ENCODE data around the gene IQCH.

Gene IQCH

DNA sequence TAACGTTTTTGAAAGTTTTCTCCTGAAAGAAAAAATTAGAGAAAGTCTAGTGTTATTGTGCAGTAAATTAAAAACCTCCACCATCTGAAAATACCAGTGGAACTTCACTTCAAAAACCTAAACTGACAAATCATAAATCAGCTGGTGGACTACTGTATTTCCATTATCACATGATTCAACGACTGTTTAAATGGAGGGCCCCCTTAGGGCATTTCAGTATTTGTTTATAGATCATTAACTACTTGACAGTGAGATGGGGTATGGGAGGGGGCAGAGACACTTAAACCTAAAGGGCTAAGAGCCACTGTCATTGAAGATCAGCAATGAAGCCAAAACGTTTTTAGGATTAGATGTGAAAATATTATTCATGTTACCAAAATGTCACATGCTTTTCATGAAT is 257.6 kb downstream of the IQCH start:
- Histone ChIP-seq H3K4me2 (ENCODE audit: low read depth, low read length) (no peak overlapping the region), H3K9me3 (replicated peaks; ENCODE audit: insufficient read depth, low read length) (no peaks in the 10 kb centered on the region), H3K9me2 (replicated peaks; ENCODE audit: insufficient read depth, low read length) (no peaks in the 10 kb centered on the region), H3K79me2 (ENCODE audit: low read length) (no peaks in the 10 kb centered on the region), H4K20me1 (ENCODE audit: insufficient read depth, low read length) (no peaks in the 10 kb centered on the region), H3K4me1 (ENCODE audit: low read length) (no peaks in the 10 kb centered on the region), H3K4me3 (ENCODE audit: low read length) (no peak overlapping the region), H3K27me3 (replicated peaks; ENCODE audit: insufficient read depth, low read length) (no peaks in the 10 kb centered on the region), H3K36me3 (replicated peaks; ENCODE audit: insufficient read depth, low read length) (no peaks in the 10 kb centered on the region), H3K9ac (ENCODE audit: low read length) (no peak overlapping the region), H3K27ac (ENCODE audit: low read length) (no peak overlapping the region), H3F3A (ENCODE audit: insufficient read depth, low read length) (no peaks in the 10 kb centered on the region), H2AFZ (ENCODE audit: low read length) (no peak overlapping the region)
- TF ChIP-seq EZH2phosphoT487 (IDR thresholded peaks at IDR 0.05; ENCODE audit: low read length) (no peak), EZH2 (optimal IDR thresholded peaks at IDR 0.05; ENCODE audit: low read depth, low read length) (no peak)
- TF ChIP-seq, protein P1, sequence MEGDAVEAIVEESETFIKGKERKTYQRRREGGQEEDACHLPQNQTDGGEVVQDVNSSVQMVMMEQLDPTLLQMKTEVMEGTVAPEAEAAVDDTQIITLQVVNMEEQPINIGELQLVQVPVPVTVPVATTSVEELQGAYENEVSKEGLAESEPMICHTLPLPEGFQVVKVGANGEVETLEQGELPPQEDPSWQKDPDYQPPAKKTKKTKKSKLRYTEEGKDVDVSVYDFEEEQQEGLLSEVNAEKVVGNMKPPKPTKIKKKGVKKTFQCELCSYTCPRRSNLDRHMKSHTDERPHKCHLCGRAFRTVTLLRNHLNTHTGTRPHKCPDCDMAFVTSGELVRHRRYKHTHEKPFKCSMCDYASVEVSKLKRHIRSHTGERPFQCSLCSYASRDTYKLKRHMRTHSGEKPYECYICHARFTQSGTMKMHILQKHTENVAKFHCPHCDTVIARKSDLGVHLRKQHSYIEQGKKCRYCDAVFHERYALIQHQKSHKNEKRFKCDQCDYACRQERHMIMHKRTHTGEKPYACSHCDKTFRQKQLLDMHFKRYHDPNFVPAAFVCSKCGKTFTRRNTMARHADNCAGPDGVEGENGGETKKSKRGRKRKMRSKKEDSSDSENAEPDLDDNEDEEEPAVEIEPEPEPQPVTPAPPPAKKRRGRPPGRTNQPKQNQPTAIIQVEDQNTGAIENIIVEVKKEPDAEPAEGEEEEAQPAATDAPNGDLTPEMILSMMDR (IDR thresholded peaks at IDR 0.05; ENCODE audit: low read length) = no peak
- no peak for DNase-seq

DNA sequence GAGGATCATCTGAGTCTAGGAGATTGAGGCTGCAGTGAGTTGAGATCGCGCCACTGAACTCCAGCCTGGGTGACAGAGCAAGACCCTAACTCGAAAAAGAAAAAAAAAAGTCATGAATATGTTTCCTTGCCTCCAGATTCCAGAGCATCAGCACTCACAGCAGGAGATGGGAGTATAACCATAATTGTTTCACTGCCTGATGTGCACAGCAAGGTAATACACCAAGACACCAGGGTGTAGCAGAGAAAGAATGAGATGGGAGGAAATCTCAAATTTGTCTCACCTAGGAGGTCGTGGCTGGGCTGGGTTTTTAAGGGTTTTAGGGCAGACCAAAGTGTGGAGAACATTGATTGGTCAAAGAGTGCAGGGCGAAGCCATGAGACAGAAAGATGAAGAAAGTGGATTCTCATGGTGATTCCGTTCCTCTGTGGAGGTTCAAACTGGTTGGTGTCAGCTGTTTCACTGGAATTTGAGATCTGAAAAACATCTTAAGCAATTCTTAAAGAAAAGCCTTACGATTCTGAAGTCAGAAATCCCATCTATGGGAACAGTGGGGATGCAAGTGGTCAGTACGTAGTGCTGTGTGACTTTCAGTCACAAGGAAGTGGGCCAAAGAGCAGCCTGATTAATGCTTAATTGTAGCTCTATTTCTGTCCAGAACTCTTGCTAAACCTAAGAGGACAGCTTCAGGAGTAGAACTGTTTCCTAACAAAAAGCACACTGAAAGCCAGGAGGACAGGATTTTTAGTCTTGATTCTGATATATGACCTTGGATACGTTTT is 258.5 kb downstream of the IQCH start:
- no peaks in the 10 kb centered on the region for H3K9me3 ChIP-seq (replicated peaks; ENCODE audit: insufficient read depth, low read length)
- no peak for DNase-seq
- H4K20me1 ChIP-seq (ENCODE audit: insufficient read depth, low read length) = no peaks in the 10 kb centered on the region
- H3K27me3 ChIP-seq (replicated peaks; ENCODE audit: insufficient read depth, low read length) = no peaks in the 10 kb centered on the region
- no peaks in the 10 kb centered on the region for H3K79me2 ChIP-seq (ENCODE audit: low read length)
- H3K27ac ChIP-seq (ENCODE audit: low read length) = no peak overlapping the region
- H3K9me2 ChIP-seq (replicated peaks; ENCODE audit: insufficient read depth, low read length) = no peaks in the 10 kb centered on the region
- no peaks in the 10 kb centered on the region for H3K4me1 ChIP-seq (ENCODE audit: low read length)
- no peaks in the 10 kb centered on the region for H3K36me3 ChIP-seq (replicated peaks; ENCODE audit: insufficient read depth, low read length)
- no peak overlapping the region for H3K9ac ChIP-seq (ENCODE audit: low read length)
- TF ChIP-seq EZH2phosphoT487 (IDR thresholded peaks at IDR 0.05; ENCODE audit: low read length) = no peak
- TF ChIP-seq, protein P1 (IDR thresholded peaks at IDR 0.05; ENCODE audit: low read length) = no peak
- TF ChIP-seq EZH2 (optimal IDR thresholded peaks at IDR 0.05; ENCODE audit: low read depth, low read length) = no peak
- no peak overlapping the region for H3K4me3 ChIP-seq (ENCODE audit: low read length)
- no peak overlapping the region for H2AFZ ChIP-seq (ENCODE audit: low read length)
- H3K4me2 ChIP-seq (ENCODE audit: low read depth, low read length) = no peak overlapping the region
- H3F3A ChIP-seq (ENCODE audit: insufficient read depth, low read length) = no peaks in the 10 kb centered on the region

DNA sequence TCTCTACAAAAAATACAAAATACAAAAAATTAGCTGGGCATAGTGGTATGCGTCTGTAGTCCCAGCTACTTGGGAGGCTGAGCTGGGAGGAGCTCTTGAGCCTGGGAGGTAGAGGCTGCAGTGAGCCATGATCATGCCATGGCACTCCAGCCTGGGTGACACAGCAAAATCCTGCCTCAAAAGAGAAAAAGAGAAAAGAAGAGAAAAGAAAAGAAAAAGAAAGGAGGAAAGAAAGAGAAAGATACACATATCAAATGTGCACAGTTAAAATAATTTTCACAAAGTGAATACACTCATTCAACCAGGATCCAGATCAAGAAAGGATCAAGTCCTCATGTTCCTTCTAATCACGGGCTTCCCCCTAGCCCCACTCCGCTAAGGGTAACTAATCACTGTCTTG is 260.5 kb downstream of the IQCH start:
- H3K79me2 ChIP-seq (ENCODE audit: low read length) = no peaks in the 10 kb centered on the region
- H3K9me2 ChIP-seq (replicated peaks; ENCODE audit: insufficient read depth, low read length) = no peaks in the 10 kb centered on the region
- no peak overlapping the region for H3K27ac ChIP-seq (ENCODE audit: low read length)
- no peaks in the 10 kb centered on the region for H3K4me1 ChIP-seq (ENCODE audit: low read length)
- no peaks in the 10 kb centered on the region for H3K9me3 ChIP-seq (replicated peaks; ENCODE audit: insufficient read depth, low read length)
- no peak overlapping the region for H3K4me3 ChIP-seq (ENCODE audit: low read length)
- no peak for DNase-seq
- no peak overlapping the region for H3K4me2 ChIP-seq (ENCODE audit: low read depth, low read length)
- no peak overlapping the region for H2AFZ ChIP-seq (ENCODE audit: low read length)
- no peaks in the 10 kb centered on the region for H3K36me3 ChIP-seq (replicated peaks; ENCODE audit: insufficient read depth, low read length)
- H3K9ac ChIP-seq (ENCODE audit: low read length) = no peak overlapping the region
- no peaks in the 10 kb centered on the region for H3F3A ChIP-seq (ENCODE audit: insufficient read depth, low read length)
- no peaks in the 10 kb centered on the region for H3K27me3 ChIP-seq (replicated peaks; ENCODE audit: insufficient read depth, low read length)
- no peaks in the 10 kb centered on the region for H4K20me1 ChIP-seq (ENCODE audit: insufficient read depth, low read length)
- no peak for TF ChIP-seq EZH2phosphoT487 (IDR thresholded peaks at IDR 0.05; ENCODE audit: low read length)
- TF ChIP-seq EZH2 (optimal IDR thresholded peaks at IDR 0.05; ENCODE audit: low read depth, low read length) = no peak
- TF ChIP-seq, protein P1 (IDR thresholded peaks at IDR 0.05; ENCODE audit: low read length) = no peak
